GM19193 (cell line): ENCODE results near the gene SLC14A1.

Experiments
- POLR2A ChIP-seq: IDR thresholded peaks from 4 replicates; pipeline ENCODE4 v1.6.1; 2011; ENCODE audit not compliant: insufficient read depth, insufficient read length; ENCODE audit errors: extremely low read depth

SLC14A1 gene

GRCh38 chr18:45738660-45739059, 14.7 kb downstream of the SLC14A1 start:
- no peak for TF ChIP-seq POLR2A

GRCh38 chr18:45739268-45739667, 15.3 kb downstream of the SLC14A1 start:
- no peak for TF ChIP-seq POLR2A

GRCh38 chr18:45739848-45740247, 15.9 kb downstream of the SLC14A1 start:
- no peak for TF ChIP-seq POLR2A

GRCh38 chr18:45741056-45741455, 17.1 kb downstream of the SLC14A1 start:
- no peak for TF ChIP-seq POLR2A

DNA sequence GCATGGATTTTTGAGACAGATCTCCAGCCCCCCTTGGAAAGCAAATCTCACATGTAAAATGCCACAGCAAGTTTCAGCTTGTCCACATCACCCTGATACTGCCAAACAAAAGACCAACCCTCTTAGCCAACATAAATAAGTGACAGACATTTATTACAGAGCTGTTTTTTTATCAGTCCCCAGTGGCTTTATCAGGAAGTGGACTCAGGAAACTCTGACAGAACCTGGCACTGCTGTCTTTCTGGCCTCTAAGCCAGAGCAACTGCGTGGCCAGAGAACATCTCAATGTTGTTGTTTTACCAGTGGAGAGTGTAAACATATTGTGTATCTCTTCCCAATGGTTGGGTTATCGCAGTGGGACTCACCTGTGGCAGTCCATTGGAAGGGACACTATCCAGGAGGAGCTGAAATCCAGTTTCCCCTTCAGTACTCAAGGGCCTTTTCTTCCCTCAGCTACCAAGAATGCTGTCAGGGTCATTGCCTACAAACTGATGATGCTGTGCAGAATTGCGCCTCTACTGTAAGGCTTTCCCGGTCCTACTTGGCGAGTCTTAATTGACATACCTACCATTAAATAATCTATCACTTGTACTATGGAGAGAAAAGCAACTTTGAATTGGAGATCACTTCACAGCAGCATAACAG, 22.0 kb downstream of the SLC14A1 start:
- TF ChIP-seq POLR2A = no peak

- TF ChIP-seq POLR2A = no peak
Observed at GRCh38 chr18:45748501-45748900, 24.5 kb downstream of the SLC14A1 start.

DNA sequence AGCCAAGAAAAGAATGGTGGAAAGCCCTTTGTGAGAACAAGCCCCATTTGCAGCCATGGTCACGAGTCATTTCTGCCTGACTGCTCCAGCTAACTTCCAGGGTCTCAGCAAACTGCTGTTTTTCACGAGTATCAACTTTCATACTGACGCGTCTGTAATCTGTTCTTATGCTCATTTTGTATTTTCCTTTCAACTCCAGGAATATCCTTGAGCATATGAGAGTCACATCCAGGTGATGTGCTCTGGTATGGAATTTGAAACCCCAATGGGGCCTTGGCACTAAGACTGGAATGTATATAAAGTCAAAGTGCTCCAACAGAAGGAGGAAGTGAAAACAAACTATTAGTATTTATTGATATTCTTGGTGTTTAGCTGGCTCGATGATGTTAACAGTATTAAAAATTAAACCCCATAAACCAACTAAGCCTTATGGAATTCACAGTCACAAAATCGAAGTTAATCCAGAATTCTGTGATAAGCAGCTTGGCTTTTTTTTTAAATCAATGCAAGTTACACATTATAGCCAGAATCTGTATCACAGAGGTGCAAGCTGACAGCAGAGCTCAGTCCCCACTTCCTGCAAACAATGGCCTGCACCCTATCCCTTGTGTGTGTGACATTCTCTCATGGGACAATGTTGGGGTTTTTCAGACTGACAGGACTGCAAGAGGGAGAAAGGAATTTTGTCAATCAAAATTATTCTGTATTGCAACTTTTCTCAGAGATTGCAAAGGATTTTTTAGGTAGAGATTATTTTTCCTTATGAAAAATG, 26.1 kb downstream of the SLC14A1 start:
- TF ChIP-seq POLR2A = no peak

- TF ChIP-seq POLR2A = no peak
Observed at GRCh38 chr18:45751766-45752165, 27.8 kb downstream of the SLC14A1 start.

DNA sequence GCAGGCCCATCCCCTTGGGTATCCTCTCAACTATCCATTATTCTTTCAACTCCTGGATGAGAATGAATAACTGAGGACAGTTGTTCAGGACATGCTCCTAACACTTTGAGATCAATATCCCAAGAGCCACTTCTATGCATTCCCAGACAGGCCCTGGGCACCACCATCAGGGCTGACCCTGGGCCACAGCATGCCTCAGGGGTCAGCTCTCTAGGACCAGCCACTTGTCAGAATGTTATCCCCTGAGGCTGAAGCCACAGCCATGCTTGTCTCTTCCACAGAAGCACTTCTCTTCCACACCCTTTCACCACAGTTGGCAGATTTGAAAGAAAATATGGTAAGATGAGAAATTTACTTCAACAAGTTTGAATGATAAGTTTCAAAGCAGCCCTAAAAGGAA, 28.7 kb downstream of the SLC14A1 start:
- TF ChIP-seq POLR2A = no peak

GRCh38 chr18:45753286-45753685, 29.3 kb downstream of the SLC14A1 start:
- no peak for TF ChIP-seq POLR2A

GRCh38 chr18:45755934-45756333, 32.0 kb downstream of the SLC14A1 start:
- TF ChIP-seq POLR2A = no peak

DNA sequence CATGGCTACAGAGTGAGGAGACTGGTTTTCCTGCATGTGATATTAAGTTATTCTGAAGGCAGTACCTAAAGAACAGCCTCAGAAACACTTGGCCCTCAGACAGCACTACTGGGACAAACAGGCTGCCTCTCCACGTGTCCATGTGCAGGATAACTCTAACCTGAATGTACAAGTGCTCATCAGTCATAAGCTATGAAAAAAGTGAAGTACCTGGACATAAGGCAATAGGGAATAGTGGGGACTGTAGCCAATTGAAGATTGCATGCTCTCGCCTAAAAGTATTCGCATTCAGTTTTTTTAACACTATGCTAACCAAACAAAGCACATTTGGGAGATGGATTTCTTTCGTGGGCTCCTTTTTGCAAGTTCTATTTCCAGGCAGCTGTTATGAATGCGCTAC, 33.0 kb downstream of the SLC14A1 start:
- no peak for TF ChIP-seq POLR2A

GRCh38 chr18:45760462-45761036, 36.6 kb downstream of the SLC14A1 start:
- TF ChIP-seq POLR2A = no peak

- no peak for TF ChIP-seq POLR2A
Observed at GRCh38 chr18:45761512-45762114, 37.6 kb downstream of the SLC14A1 start.

GRCh38 chr18:45764000-45764686, 40.2 kb downstream of the SLC14A1 start:
- TF ChIP-seq POLR2A = no peak
